HepG2 (cell line): Measurements from ENCODE around the gene NOXO1. TPM values are rescaled to one million over a fixed set of nuclear protein-coding genes. Genes with fewer than 3 reads are reported as not detected.

Experiments used
- CERS6 ChIP-seq: sonication (generic); formaldehyde crosslinking; IDR thresholded peaks from 2 replicates; pipeline ENCODE4 v1.5.0; 2020; ENCODE audit warnings: missing genetic modification reagents
- FOXJ3 ChIP-seq: sonication (generic); formaldehyde crosslinking; IDR thresholded peaks from 2 replicates; pipeline ENCODE4 v1.4.0; 2020; ENCODE audit warnings: missing genetic modification reagents, mild to moderate bottlenecking, borderline replicate concordance
- HOXD1 ChIP-seq: sonication (generic); formaldehyde crosslinking; IDR thresholded peaks from 2 replicates; pipeline ENCODE4 v1.5.0; 2020; ENCODE audit warnings: missing genetic modification reagents
- JUNB ChIP-seq: sonication (generic); formaldehyde crosslinking; IDR thresholded peaks from 2 replicates; pipeline ENCODE4 v1.8.0; 2022; ENCODE audit warnings: missing genetic modification reagents, mild to moderate bottlenecking, borderline replicate concordance
- MEF2D ChIP-seq: sonication (generic); formaldehyde crosslinking; IDR thresholded peaks from 2 replicates; pipeline ENCODE4 v1.5.1; 2020; ENCODE audit warnings: mild to moderate bottlenecking, missing genetic modification reagents
- MEIS2 ChIP-seq: sonication (generic); formaldehyde crosslinking; IDR thresholded peaks from 2 replicates; pipeline ENCODE4 v1.9.0; 2021; ENCODE audit warnings: mild to moderate bottlenecking, missing genetic modification reagents
- SALL1 ChIP-seq: sonication (generic); formaldehyde crosslinking; IDR thresholded peaks from 2 replicates; pipeline ENCODE4 v1.8.0; 2022; ENCODE audit warnings: mild to moderate bottlenecking, missing genetic modification reagents
- ZBTB7B ChIP-seq: sonication (generic); formaldehyde crosslinking; IDR thresholded peaks from 2 replicates; pipeline ENCODE4 v1.4.0; 2020; ENCODE audit warnings: missing genetic modification reagents
- ZGPAT ChIP-seq: IDR thresholded peaks from 2 replicates; pipeline ENCODE4 v1.6.1; 2016; ENCODE audit warnings: mild to moderate bottlenecking
- ZNF383 ChIP-seq: sonication (generic); formaldehyde crosslinking; IDR thresholded peaks from 2 replicates; pipeline ENCODE4 v1.4.0; 2020; ENCODE audit warnings: missing genetic modification reagents, mild to moderate bottlenecking, borderline replicate concordance
- ZNF496 ChIP-seq: sonication (generic); formaldehyde crosslinking; IDR thresholded peaks from 2 replicates; pipeline ENCODE4 v1.8.1; 2023; ENCODE audit warnings: mild to moderate bottlenecking, moderate library complexity, missing genetic modification reagents; ENCODE audit not compliant: insufficient replicate concordance
- ZNF768 ChIP-seq: sonication (generic); formaldehyde crosslinking; IDR thresholded peaks from 2 replicates; pipeline ENCODE4 v1.4.0; 2020; ENCODE audit warnings: missing genetic modification reagents
- ZNF883 ChIP-seq: sonication (generic); formaldehyde crosslinking; IDR thresholded peaks from 2 replicates; pipeline ENCODE4 v1.5.1; 2020; ENCODE audit warnings: mild to moderate bottlenecking, missing genetic modification reagents; ENCODE audit errors: not compliant biosample characterization
- ZUFSP ChIP-seq: sonication (generic); formaldehyde crosslinking; IDR thresholded peaks from 2 replicates; pipeline ENCODE4 v1.9.0; 2021; ENCODE audit warnings: missing genetic modification reagents, mild to moderate bottlenecking, borderline replicate concordance
- polyA plus RNA-seq, 8 experiments: library from polyadenylated mRNA; depleted of rRNA in 3 of 8; stranded (reverse) in 7 of 8; unstranded in 1 of 8; fragments of >200 nt; fragmentation: Illumina TruSeq in 4 of 8; extraction: Trizol in 4 of 8; gene quantifications; 2 replicates each; pipeline versions ENCODE4 v1.2.1 to v1.2.3, GENCODE V29; 2011 to 2016; ENCODE audit warnings: low read depth in 4 of 8, missing spikeins in 1 of 8, mixed read lengths in 1 of 8; ENCODE audit not compliant: insufficient read depth in 1 of 8
- total RNA-seq, 5 experiments: library from RNA; depleted of rRNA; stranded (reverse); fragments of >200 nt; fragmentation: Illumina TruSeq; extraction: Trizol; gene quantifications; 2 replicates each; pipeline ENCODE4 v1.2.3, GENCODE V29; 2016; ENCODE audit warnings: low read depth in 1 of 5
- TF ChIP-seq, protein P1 (sequence below): sonication (generic); formaldehyde crosslinking; IDR thresholded peaks from 2 replicates; pipeline ENCODE4 v1.8.0; 2022; ENCODE audit warnings: mild to moderate bottlenecking, missing genetic modification reagents, borderline replicate concordance
- TF ChIP-seq, protein P2 (sequence below), 2 experiments: sonication (generic) in 1 of 2; formaldehyde crosslinking in 1 of 2; IDR thresholded peaks; 2 replicates each; pipeline versions ENCODE4 v1.4.0 to v1.6.1; 2016 to 2020; ENCODE audit warnings: borderline replicate concordance in 1 of 2, low read depth in 1 of 2, mild to moderate bottlenecking in 1 of 2, missing genetic modification reagents in 1 of 2
- TF ChIP-seq, protein P3 (sequence below): sonication (generic); formaldehyde crosslinking; IDR thresholded peaks from 2 replicates; pipeline ENCODE4 v1.5.0; 2020; ENCODE audit warnings: mild to moderate bottlenecking, missing genetic modification reagents

NOXO1 gene
- total and polyA plus RNA-seq, 2 of the 13 experiments (the other 11 are each of a cell fraction or from before 2014, with no cell fraction given): 0.69 to 1.4 TPM

DNA sequence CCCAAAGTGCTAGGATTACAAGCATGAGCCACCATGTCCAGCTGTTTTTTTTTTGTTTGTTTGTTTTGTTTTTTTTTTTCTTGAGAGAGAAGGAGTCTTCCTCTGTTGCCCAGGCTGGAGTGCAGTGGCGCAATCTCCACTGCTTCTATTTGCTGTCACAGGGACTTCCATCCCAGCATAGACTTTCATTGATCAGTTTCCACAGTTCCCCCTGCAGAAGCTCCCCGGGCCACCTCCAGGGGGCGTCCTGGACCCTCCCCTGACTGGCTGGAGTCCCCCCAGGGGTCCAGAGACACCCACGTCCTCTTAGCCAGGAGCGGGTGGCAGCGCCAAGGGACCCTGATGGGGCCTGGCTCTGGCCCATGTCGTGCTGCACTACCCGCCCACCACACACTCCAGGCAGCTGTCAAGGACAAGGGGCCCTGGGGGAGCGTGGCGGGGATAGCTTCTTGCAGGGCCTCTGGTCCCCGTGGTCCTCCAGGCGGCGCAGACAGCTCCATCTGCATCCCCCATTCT, 35.2 kb upstream of the NOXO1 start (continued):
- TF ChIP-seq ZGPAT (CRISPR knock-in tag) (peak; percentile 55; the same call in 1 of the 2 replicates), ZNF496 (no peak), HOXD1 (CRISPR knock-in tag) (no peak), ZNF883 (CRISPR knock-in tag) (no peak), ZNF768 (CRISPR knock-in tag) (0 out of 2 replicates have a peak, but pooled peaks have one; percentile 8), ZBTB7B (CRISPR knock-in tag) (peak; percentile 71; the same call in 1 of the 2 replicates), MEIS2 (CRISPR knock-in tag) (no peak), MEF2D (no peak), ZNF383 (CRISPR knock-in tag) (no peak), FOXJ3 (no peak), JUNB (CRISPR knock-in tag) (no peak), CERS6 (no peak), SALL1 (no peak), ZUFSP (CRISPR knock-in tag) (no peak)
- TF ChIP-seq, protein P1, sequence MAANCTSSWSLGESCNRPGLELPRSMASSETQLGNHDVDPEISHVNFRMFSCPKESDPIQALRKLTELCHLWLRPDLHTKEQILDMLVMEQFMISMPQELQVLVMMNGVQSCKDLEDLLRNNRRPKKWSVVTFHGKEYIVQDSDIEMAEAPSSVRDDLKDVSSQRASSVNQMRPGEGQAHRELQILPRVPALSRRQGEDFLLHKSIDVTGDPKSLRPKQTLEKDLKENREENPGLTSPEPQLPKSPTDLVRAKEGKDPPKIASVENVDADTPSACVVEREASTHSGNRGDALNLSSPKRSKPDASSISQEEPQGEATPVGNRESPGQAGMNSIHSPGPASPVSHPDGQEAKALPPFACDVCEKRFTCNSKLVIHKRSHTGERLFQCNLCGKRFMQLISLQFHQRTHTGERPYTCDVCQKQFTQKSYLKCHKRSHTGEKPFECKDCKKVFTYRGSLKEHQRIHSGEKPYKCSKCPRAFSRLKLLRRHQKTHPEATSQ (CRISPR knock-in tag): no peak
- TF ChIP-seq, protein P2, sequence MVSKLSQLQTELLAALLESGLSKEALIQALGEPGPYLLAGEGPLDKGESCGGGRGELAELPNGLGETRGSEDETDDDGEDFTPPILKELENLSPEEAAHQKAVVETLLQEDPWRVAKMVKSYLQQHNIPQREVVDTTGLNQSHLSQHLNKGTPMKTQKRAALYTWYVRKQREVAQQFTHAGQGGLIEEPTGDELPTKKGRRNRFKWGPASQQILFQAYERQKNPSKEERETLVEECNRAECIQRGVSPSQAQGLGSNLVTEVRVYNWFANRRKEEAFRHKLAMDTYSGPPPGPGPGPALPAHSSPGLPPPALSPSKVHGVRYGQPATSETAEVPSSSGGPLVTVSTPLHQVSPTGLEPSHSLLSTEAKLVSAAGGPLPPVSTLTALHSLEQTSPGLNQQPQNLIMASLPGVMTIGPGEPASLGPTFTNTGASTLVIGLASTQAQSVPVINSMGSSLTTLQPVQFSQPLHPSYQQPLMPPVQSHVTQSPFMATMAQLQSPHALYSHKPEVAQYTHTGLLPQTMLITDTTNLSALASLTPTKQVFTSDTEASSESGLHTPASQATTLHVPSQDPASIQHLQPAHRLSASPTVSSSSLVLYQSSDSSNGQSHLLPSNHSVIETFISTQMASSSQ (IDR thresholded peaks at IDR 0.05; ENCODE audit: low read depth): no peak
- TF ChIP-seq, protein P2 (CRISPR knock-in tag; IDR thresholded peaks at IDR 0.05; ENCODE audit: borderline replicate concordance): no peak
- TF ChIP-seq, protein P3, sequence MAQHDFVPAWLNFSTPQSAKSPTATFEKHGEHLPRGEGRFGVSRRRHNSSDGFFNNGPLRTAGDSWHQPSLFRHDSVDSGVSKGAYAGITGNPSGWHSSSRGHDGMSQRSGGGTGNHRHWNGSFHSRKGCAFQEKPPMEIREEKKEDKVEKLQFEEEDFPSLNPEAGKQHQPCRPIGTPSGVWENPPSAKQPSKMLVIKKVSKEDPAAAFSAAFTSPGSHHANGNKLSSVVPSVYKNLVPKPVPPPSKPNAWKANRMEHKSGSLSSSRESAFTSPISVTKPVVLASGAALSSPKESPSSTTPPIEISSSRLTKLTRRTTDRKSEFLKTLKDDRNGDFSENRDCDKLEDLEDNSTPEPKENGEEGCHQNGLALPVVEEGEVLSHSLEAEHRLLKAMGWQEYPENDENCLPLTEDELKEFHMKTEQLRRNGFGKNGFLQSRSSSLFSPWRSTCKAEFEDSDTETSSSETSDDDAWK: no peak
